Breast epithelium (tissue), 4 donors: ENCODE data around the gene MBD4. TPM values are rescaled to one million over a fixed set of nuclear protein-coding genes. Genes with fewer than 3 reads are reported as not detected.
A peak's percentile ranks its signal among the peaks of the same experiment; 100 is the strongest.

ENCODE experiments used
- DNase-seq, 2 donors: peaks; one replicate each; pipeline ENCODE4 v3.0.0-alpha.2; 2019; ENCODE audit warnings: low spot score in 2 of 2
- H3K27ac ChIP-seq, 2 donors: fragments of 200-600 bp; sonication (generic) in 1 of 2; one replicate each; pipeline ENCODE4 v1.5.1; 2016 to 2019; ENCODE audit warnings: mild to moderate bottlenecking in 1 of 2
- H3K27me3 ChIP-seq, 2 donors: fragments of 200-600 bp; sonication (generic) in 1 of 2; one replicate each; pipeline versions ENCODE4 v1.5.1 to v1.6.0; 2017 to 2019; ENCODE audit warnings: control low read depth in 1 of 2, mild to moderate bottlenecking in 1 of 2
- H3K36me3 ChIP-seq: fragments of 200-600 bp; one replicate; pipeline ENCODE4 v1.5.1; 2019
- H3K4me1 ChIP-seq, 2 donors: fragments of 200-600 bp; sonication (generic); one replicate each; pipeline ENCODE4 v1.5.1; 2016 to 2019; ENCODE audit warnings: control low read depth in 1 of 2
- H3K4me3 ChIP-seq, 3 donors: fragments of 200-600 bp; sonication (generic); 1 replicate in 2 of 3; 2 replicates in 1 of 3; pipeline ENCODE4 v1.5.1; 2016 to 2019; ENCODE audit warnings: mild to moderate bottlenecking in 3 of 3, moderate library complexity in 2 of 3
- H3K9me3 ChIP-seq, 2 donors: fragments of 200-600 bp; sonication (generic) in 1 of 2; one replicate each; pipeline ENCODE4 v1.5.1; 2016 to 2019; ENCODE audit warnings: control low read depth in 1 of 2
- CTCF ChIP-seq, 3 donors: fragments of 450-650 bp; IDR thresholded peaks; one replicate each; pipeline ENCODE4 v1.5.1; 2016 to 2017; ENCODE audit warnings: antibody characterized with exemption in 3 of 3, mild to moderate bottlenecking in 3 of 3, moderate library complexity in 3 of 3
- POLR2A ChIP-seq: fragments of 450-650 bp; IDR thresholded peaks from one replicate; pipeline ENCODE4 v1.6.1; 2016; ENCODE audit warnings: antibody characterized with exemption, mild to moderate bottlenecking, moderate library complexity
- POLR2AphosphoS5 ChIP-seq, 3 donors: sonication (generic); formaldehyde crosslinking; IDR thresholded peaks; one replicate each; pipeline ENCODE4 v1.6.1; 2017; ENCODE audit warnings: antibody characterized with exemption in 3 of 3
- intact Hi-C: fragments of 100-400 bp; cut with DNase I; formaldehyde crosslinking; loops from one replicate; pipeline ENCODE4 v1.15.1; 2023; ENCODE audit warnings: low total_unique reads
- total RNA-seq, 3 donors: library from RNA; depleted of rRNA; stranded (reverse); fragments of >200 nt; gene quantifications; one replicate each; pipeline ENCODE4 v1.1.0, GENCODE V29; 2016

Gene MBD4
- total RNA-seq, 3 donors from 2014 or later, result 29.8 to 41.6 (median 37.7) TPM

GRCh38 chr3:129442486-129442885 lies 2.7 kb upstream of the MBD4 start:
- Histone ChIP-seq H3K27me3 (no peaks in the 10 kb centered on the region), H3K9me3 (no peaks in the 10 kb centered on the region), H3K4me1 (peaks cover 0 to 20% of the 10 kb centered on the region in 2 donors), H3K27ac (peak overlapping the region; percentile 53 to 88), H3K36me3 (no peaks in the 10 kb centered on the region), H3K4me3 (no peak overlapping the region)
- no peak for TF ChIP-seq CTCF (IDR thresholded peaks at IDR 0.05)
- no peak for TF ChIP-seq POLR2A
- no peak for TF ChIP-seq POLR2AphosphoS5 (IDR thresholded peaks at IDR 0.05)
- intact Hi-C loops, result no loop called here
- DNase-seq, result no peak

GRCh38 chr3:129441782-129442181 lies 2.0 kb upstream of the MBD4 start:
- no peaks in the 10 kb centered on the region for H3K27me3 ChIP-seq
- no peaks in the 10 kb centered on the region for H3K36me3 ChIP-seq
- H3K9me3 ChIP-seq, result no peaks in the 10 kb centered on the region
- intact Hi-C loops, result no loop called here
- DNase-seq, result no peak
- TF ChIP-seq CTCF (IDR thresholded peaks at IDR 0.05), result no peak
- TF ChIP-seq POLR2AphosphoS5 (IDR thresholded peaks at IDR 0.05), result peak in 1 of 3 donors; percentile 28
- H3K4me3 ChIP-seq, result peak overlapping the region in 2 of 3 donors; percentile 74 to 89
- H3K27ac ChIP-seq, result peak overlapping the region; percentile 88 to 95
- H3K4me1 ChIP-seq, result peaks cover 0 to 20% of the 10 kb centered on the region in 2 donors

- Histone ChIP-seq H3K4me1 (peaks cover 0 to 20% of the 10 kb centered on the region in 2 donors), H3K27ac (peak overlapping the region; percentile 88 to 95), H3K27me3 (no peaks in the 10 kb centered on the region), H3K4me3 (peak overlapping the region; percentile 74 to 89 (median 83)), H3K36me3 (no peaks in the 10 kb centered on the region), H3K9me3 (no peaks in the 10 kb centered on the region)
- DNase-seq, result no peak
- intact Hi-C loops, result no loop called here
- TF ChIP-seq CTCF (IDR thresholded peaks at IDR 0.05), result no peak
Observed at GRCh38 chr3:129441215-129441614, 1.5 kb upstream of the MBD4 start.

GRCh38 chr3:129440618-129441190 lies 956 bp upstream of the MBD4 start:
- intact Hi-C loops, result no loop called here
- no peak for DNase-seq
- Histone ChIP-seq H3K27me3 (no peaks in the 10 kb centered on the region), H3K9me3 (no peaks in the 10 kb centered on the region), H3K27ac (peak overlapping the region; percentile 88 to 95), H3K4me1 (peaks cover 0 to 20% of the 10 kb centered on the region in 2 donors), H3K36me3 (no peaks in the 10 kb centered on the region), H3K4me3 (peak overlapping the region; percentile 74 to 89 (median 83))
- no peak for TF ChIP-seq CTCF (IDR thresholded peaks at IDR 0.05)
- TF ChIP-seq POLR2AphosphoS5 (IDR thresholded peaks at IDR 0.05), result no peak

GRCh38 chr3:129439226-129439816 lies 427 bp downstream of the MBD4 start:
- Histone ChIP-seq H3K4me1 (peaks cover 0 to 23% of the 10 kb centered on the region in 2 donors), H3K4me3 (peak overlapping the region; percentile 74 to 89 (median 83)), H3K9me3 (no peaks in the 10 kb centered on the region), H3K36me3 (peaks cover 2% of the 10 kb centered on the region), H3K27me3 (no peaks in the 10 kb centered on the region), H3K27ac (peak overlapping the region; percentile 88 to 95)
- intact Hi-C loops, result no loop called here
- TF ChIP-seq POLR2AphosphoS5 (IDR thresholded peaks at IDR 0.05), result no peak
- TF ChIP-seq POLR2A, result no peak
- no peak for TF ChIP-seq CTCF (IDR thresholded peaks at IDR 0.05)
- DNase-seq, result peak in 1 of 2 donors; percentile 31
